HepG2 (cell line): Measurements from ENCODE around the gene SALL2. TPM values are rescaled to one million over a fixed set of nuclear protein-coding genes. Genes with fewer than 3 reads are reported as not detected.

Experiments
- CBFB ChIP-seq: sonication (generic); formaldehyde crosslinking; IDR thresholded peaks from 2 replicates; pipeline ENCODE4 v1.4.0; 2020; ENCODE audit warnings: missing genetic modification reagents
- CBX1 ChIP-seq: IDR thresholded peaks from one replicate; pipeline ENCODE4 v1.6.1; 2016; ENCODE audit warnings: antibody characterized with exemption, low read depth
- HNRNPLL ChIP-seq: fragments of 200-400 bp; formaldehyde crosslinking; IDR thresholded peaks from 2 replicates; pipeline ENCODE4 v1.6.1; 2017; ENCODE audit warnings: mild to moderate bottlenecking, low read depth, low read length; ENCODE audit not compliant: poor library complexity, severe bottlenecking
- IKZF4 ChIP-seq: sonication (generic); formaldehyde crosslinking; IDR thresholded peaks from 2 replicates; pipeline ENCODE4 v1.5.1; 2020; ENCODE audit warnings: borderline replicate concordance, mild to moderate bottlenecking, low read depth, missing genetic modification reagents; ENCODE audit errors: not compliant biosample characterization
- KLF13 ChIP-seq: sonication (generic); formaldehyde crosslinking; IDR thresholded peaks from 2 replicates; pipeline ENCODE4 v1.4.0; 2020; ENCODE audit warnings: mild to moderate bottlenecking, missing genetic modification reagents
- MAFF ChIP-seq: IDR thresholded peaks from 2 replicates; pipeline ENCODE4 v1.6.1; 2011; ENCODE audit warnings: low read depth, low read length, improper control_type of control experiment
- MIER2 ChIP-seq: IDR thresholded peaks from 2 replicates; pipeline ENCODE4 v1.6.1; 2016; ENCODE audit warnings: missing biosample characterization, missing genetic modification reagents
- PAF1 ChIP-seq: IDR thresholded peaks from 2 replicates; pipeline ENCODE4 v1.6.1; 2016; ENCODE audit warnings: missing genetic modification reagents, missing compliant biosample characterization
- PHF8 ChIP-seq: sonication (generic); formaldehyde crosslinking; IDR thresholded peaks from 2 replicates; pipeline ENCODE4 v1.5.0; 2020; ENCODE audit warnings: missing genetic modification reagents
- SMYD3 ChIP-seq: sonication (generic); formaldehyde crosslinking; IDR thresholded peaks from 2 replicates; pipeline ENCODE4 v1.8.1; 2023; ENCODE audit warnings: mild to moderate bottlenecking, missing genetic modification reagents
- SP2 ChIP-seq: sonication (generic); formaldehyde crosslinking; IDR thresholded peaks from 2 replicates; pipeline ENCODE4 v1.5.1; 2020; ENCODE audit warnings: mild to moderate bottlenecking, missing genetic modification reagents
- ZNF160 ChIP-seq: sonication (generic); formaldehyde crosslinking; IDR thresholded peaks from 2 replicates; pipeline ENCODE4 v1.8.0; 2022; ENCODE audit warnings: mild to moderate bottlenecking, inconsistent platforms, missing genetic modification reagents
- ZNF253 ChIP-seq: sonication (generic); formaldehyde crosslinking; IDR thresholded peaks from 2 replicates; pipeline ENCODE4 v1.8.0; 2022; ENCODE audit warnings: mild to moderate bottlenecking, missing genetic modification reagents, borderline replicate concordance
- ZNF501 ChIP-seq: sonication (generic); formaldehyde crosslinking; IDR thresholded peaks from 2 replicates; pipeline ENCODE4 v1.5.1; 2020; ENCODE audit warnings: mild to moderate bottlenecking, moderate library complexity, missing genetic modification reagents
- polyA plus RNA-seq, 8 experiments: library from polyadenylated mRNA; depleted of rRNA in 3 of 8; stranded (reverse) in 7 of 8; unstranded in 1 of 8; fragments of >200 nt; fragmentation: Illumina TruSeq in 4 of 8; extraction: Trizol in 4 of 8; gene quantifications; 2 replicates each; pipeline versions ENCODE4 v1.2.1 to v1.2.3, GENCODE V29; 2011 to 2016; ENCODE audit warnings: low read depth in 4 of 8, missing spikeins in 1 of 8, mixed read lengths in 1 of 8; ENCODE audit not compliant: insufficient read depth in 1 of 8
- total RNA-seq, 5 experiments: library from RNA; depleted of rRNA; stranded (reverse); fragments of >200 nt; fragmentation: Illumina TruSeq; extraction: Trizol; gene quantifications; 2 replicates each; pipeline ENCODE4 v1.2.3, GENCODE V29; 2016; ENCODE audit warnings: low read depth in 1 of 5
- TF ChIP-seq, protein P1 (sequence below): IDR thresholded peaks from 2 replicates; pipeline ENCODE4 v1.6.1; 2016; ENCODE audit warnings: mild to moderate bottlenecking
- TF ChIP-seq, protein P2 (sequence below): sonication (generic); formaldehyde crosslinking; IDR thresholded peaks from 2 replicates; pipeline ENCODE4 v1.8.1; 2023; ENCODE audit warnings: mild to moderate bottlenecking, missing genetic modification reagents, borderline replicate concordance
- TF ChIP-seq, protein P3 (sequence below): IDR thresholded peaks from 2 replicates; pipeline ENCODE4 v1.6.1; 2016; ENCODE audit warnings: low read depth, borderline replicate concordance
- TF ChIP-seq, protein P4 (sequence below): sonication (generic); formaldehyde crosslinking; IDR thresholded peaks from 2 replicates; pipeline ENCODE4 v1.4.0; 2020; ENCODE audit warnings: missing genetic modification reagents
- TF ChIP-seq, protein P5 (sequence below), 2 experiments: sonication (generic) in 1 of 2; formaldehyde crosslinking in 1 of 2; IDR thresholded peaks; 2 replicates each; pipeline versions ENCODE4 v1.4.0 to v1.6.1; 2018 to 2020; ENCODE audit warnings: missing genetic modification reagents in 2 of 2, borderline replicate concordance in 1 of 2, low read depth in 1 of 2, mild to moderate bottlenecking in 1 of 2, missing biosample characterization in 1 of 2
- TF ChIP-seq, protein P6 (sequence below): sonication (generic); formaldehyde crosslinking; IDR thresholded peaks from 2 replicates; pipeline ENCODE4 v1.4.0; 2020; ENCODE audit warnings: mild to moderate bottlenecking, missing genetic modification reagents

Gene SALL2
- total and polyA plus RNA-seq, 2 of the 13 experiments (the other 11 are each of a cell fraction or from before 2014, with no cell fraction given): 4.9 to 5.8 TPM

DNA sequence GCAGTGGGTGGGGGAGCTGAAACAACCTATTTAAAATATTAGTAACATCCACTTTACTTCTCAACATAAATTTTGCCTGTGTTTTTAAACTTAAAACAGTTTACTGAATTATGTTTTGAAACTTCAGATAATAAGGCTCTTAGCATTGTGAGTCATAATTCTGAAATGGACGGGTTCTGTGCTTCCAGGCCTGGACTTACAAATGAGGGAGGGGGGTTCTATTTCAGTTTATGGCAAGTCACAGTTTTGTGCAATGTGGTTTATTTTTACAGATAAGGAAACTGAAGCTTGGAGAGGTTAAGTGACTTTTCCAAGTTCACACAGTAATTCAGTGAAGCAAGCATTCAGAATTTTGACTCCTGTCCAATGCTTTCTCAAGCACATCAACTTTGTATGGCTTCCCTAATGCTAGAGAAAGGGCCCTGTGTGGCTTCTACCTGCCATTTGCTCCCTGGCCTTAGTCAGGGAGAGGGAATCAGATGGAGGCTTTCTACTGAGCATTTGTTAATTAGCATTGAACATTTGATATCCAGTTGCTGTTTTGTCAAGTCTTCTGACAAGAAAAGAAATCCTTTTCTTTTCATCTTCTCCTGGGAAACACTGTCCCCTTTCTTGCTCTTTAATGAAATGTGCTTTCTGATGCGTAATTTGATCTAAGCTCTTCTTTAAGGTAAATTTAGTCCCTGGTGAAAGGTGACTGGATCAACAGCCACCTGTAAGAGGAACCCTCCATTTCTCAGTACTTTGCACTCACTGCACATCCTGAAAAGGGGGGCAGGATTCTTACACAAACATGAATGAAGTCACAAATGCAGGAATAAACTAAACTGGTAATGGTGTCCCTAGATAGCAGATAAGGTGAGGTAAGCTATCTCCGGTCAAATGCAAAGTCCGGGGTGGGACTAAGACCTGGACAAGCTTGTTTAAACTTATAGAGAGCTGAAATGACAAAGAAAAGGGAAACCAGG lies 2.5 kb upstream of the SALL2 start (continued):
- no peak for TF ChIP-seq IKZF4
- no peak for TF ChIP-seq PHF8 (CRISPR knock-in tag)
- TF ChIP-seq, protein P1, sequence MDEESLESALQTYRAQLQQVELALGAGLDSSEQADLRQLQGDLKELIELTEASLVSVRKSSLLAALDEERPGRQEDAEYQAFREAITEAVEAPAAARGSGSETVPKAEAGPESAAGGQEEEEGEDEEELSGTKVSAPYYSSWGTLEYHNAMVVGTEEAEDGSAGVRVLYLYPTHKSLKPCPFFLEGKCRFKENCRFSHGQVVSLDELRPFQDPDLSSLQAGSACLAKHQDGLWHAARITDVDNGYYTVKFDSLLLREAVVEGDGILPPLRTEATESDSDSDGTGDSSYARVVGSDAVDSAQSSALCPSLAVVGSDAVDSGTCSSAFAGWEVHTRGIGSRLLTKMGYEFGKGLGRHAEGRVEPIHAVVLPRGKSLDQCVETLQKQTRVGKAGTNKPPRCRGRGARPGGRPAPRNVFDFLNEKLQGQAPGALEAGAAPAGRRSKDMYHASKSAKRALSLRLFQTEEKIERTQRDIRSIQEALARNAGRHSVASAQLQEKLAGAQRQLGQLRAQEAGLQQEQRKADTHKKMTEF: peak; percentile 79
- TF ChIP-seq PAF1 (CRISPR knock-in tag): no peak
- TF ChIP-seq KLF13 (CRISPR knock-in tag): no peak
- TF ChIP-seq, protein P2, sequence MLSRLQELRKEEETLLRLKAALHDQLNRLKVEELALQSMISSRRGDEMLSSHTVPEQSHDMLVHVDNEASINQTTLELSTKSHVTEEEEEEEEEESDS (CRISPR knock-in tag): no peak
- TF ChIP-seq, protein P3, sequence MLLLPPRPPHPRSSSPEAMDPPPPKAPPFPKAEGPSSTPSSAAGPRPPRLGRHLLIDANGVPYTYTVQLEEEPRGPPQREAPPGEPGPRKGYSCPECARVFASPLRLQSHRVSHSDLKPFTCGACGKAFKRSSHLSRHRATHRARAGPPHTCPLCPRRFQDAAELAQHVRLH: peak; percentile 72
- TF ChIP-seq HNRNPLL: no peak
- TF ChIP-seq, protein P4, sequence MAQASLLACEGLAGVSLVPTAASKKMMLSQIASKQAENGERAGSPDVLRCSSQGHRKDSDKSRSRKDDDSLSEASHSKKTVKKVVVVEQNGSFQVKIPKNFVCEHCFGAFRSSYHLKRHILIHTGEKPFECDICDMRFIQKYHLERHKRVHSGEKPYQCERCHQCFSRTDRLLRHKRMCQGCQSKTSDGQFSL (CRISPR knock-in tag): 0 out of 2 replicates have a peak, but pooled peaks have one; percentile 19
- TF ChIP-seq MIER2 (CRISPR knock-in tag): peak; percentile 59
- TF ChIP-seq CBX1: no peak
- TF ChIP-seq, protein P5, sequence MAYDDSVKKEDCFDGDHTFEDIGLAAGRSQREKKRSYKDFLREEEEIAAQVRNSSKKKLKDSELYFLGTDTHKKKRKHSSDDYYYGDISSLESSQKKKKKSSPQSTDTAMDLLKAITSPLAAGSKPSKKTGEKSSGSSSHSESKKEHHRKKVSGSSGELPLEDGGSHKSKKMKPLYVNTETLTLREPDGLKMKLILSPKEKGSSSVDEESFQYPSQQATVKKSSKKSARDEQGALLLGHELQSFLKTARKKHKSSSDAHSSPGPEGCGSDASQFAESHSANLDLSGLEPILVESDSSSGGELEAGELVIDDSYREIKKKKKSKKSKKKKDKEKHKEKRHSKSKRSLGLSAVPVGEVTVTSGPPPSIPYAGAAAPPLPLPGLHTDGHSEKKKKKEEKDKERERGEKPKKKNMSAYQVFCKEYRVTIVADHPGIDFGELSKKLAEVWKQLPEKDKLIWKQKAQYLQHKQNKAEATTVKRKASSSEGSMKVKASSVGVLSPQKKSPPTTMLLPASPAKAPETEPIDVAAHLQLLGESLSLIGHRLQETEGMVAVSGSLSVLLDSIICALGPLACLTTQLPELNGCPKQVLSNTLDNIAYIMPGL (CRISPR knock-in tag; IDR thresholded peaks at IDR 0.05; ENCODE audit: borderline replicate concordance in 1 of 2, low read depth in 1 of 2): peak in 1 of 2 experiments; percentile 28; a peak in 1 of 4 replicates
- TF ChIP-seq CBFB (CRISPR knock-in tag): peak; percentile 70; the same call in 1 of the 2 replicates
- no peak for TF ChIP-seq ZNF253 (CRISPR knock-in tag)
- no peak for TF ChIP-seq ZNF501 (CRISPR knock-in tag)
- no peak for TF ChIP-seq ZNF160
- TF ChIP-seq, protein P6, sequence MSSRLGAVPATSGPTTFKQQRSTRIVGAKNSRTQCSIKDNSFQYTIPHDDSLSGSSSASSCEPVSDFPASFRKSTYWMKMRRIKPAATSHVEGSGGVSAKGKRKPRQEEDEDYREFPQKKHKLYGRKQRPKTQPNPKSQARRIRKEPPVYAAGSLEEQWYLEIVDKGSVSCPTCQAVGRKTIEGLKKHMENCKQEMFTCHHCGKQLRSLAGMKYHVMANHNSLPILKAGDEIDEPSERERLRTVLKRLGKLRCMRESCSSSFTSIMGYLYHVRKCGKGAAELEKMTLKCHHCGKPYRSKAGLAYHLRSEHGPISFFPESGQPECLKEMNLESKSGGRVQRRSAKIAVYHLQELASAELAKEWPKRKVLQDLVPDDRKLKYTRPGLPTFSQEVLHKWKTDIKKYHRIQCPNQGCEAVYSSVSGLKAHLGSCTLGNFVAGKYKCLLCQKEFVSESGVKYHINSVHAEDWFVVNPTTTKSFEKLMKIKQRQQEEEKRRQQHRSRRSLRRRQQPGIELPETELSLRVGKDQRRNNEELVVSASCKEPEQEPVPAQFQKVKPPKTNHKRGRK (CRISPR knock-in tag): no peak
- TF ChIP-seq SMYD3: peak; percentile 51; the same call in 1 of the 2 replicates
- TF ChIP-seq SP2 (CRISPR knock-in tag): no peak
- no peak for TF ChIP-seq MAFF
